Endometrium (tissue), 2 donors: Measurements from ENCODE around the gene GTF2H4.
"Not testable (repeated sequence)": the region's sequence is repeated elsewhere in the genome, so short reads cannot be mapped to it uniquely, and the experiment has no call there.

Experiments
- FAIRE-seq: peaks from 2 replicates; lab custom pipeline; 2012; peaks lifted over from hg19 to GRCh38; lab: Jason Lieb, UNC
- donor health status: control.
- donor health status: control.

GTF2H4 gene

DNA sequence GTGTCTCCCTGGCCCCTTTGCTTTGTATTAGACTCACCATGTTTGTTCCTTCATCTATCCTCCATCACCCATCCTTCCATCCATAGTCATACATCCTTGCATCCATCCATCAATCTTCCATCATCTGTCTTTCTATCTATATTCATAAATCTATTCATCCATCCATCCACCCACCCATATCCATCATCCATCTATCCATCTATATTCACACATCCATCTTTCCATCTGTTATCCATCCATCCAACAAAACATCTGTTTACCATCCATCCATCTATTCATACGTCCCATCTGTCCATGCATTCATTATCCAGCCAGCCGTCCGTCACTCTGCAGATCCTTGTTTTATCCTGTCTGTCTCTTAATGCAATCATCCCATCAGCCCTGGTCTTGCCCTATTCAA, 13.1 kb upstream of the GTF2H4 start:
- no peak for FAIRE-seq

GRCh38 chr6:30895343-30895742, 12.7 kb upstream of the GTF2H4 start:
- no peak for FAIRE-seq

GRCh38 chr6:30896541-30896940, 11.5 kb upstream of the GTF2H4 start:
- no peak for FAIRE-seq

DNA sequence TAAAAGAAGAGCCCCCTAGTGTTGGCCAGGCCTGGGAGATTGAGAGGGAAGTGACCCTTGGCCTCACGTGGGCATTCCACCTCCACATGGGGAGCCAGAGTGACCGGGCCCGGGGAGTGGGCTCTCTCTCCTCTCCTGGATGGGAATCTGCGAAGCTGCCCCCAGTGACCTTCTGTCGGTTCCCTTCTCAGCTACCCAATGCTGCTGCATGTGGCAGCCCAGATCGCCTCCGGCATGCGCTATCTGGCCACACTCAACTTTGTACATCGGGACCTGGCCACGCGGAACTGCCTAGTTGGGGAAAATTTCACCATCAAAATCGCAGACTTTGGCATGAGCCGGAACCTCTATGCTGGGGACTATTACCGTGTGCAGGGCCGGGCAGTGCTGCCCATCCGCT, 10.1 kb upstream of the GTF2H4 start:
- no peak for FAIRE-seq

- no peak for FAIRE-seq
Observed at GRCh38 chr6:30898750-30899360, 9.2 kb upstream of the GTF2H4 start.

DNA sequence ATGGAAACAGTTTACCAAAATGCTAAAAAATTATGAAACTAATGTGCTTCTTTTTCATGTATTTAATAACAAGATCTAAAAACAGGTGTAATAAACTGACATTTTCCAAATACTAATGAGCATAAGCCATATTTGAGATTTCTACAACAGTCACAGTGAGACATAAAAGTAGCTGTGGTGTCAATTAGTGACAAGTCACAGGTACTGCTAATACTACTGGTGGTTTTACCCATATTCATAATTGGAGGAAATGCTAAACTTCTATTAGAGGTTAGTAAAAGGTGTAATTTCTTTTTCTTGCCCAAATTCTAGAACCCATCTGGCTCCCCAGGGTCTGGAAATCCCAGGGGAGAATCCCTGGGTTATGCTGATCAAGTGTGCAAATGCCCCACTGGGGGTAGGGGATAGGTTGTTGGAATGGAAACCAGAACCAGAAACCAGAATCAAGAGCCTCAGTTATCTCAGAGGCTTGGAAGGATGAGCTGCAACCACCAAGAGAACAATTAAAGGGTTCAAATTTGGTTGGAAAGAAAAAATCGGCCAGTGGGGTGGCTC, 7.1 kb upstream of the GTF2H4 start:
- no peak for FAIRE-seq

DNA sequence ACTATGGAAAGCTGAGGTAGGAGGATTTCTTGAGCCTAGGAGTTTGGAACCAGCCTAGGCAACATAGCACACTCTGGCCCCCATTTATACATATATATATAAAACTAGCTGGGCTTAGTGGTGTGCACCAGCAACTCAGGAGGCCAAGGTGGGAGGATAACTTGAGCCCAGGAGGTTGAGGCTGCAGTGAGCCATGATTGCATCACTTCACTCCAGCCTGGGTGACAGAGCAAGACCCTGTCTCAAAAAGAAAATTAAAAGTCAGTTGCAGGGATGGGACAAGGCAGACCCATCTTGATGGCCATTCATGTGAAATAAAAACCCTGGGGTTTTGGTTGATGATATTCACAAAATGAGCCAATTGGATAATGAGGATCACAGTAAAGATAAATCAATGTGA, 6.6 kb upstream of the GTF2H4 start:
- FAIRE-seq = no peak

- not testable (repeated sequence) for FAIRE-seq
Observed at GRCh38 chr6:30902196-30902595, 5.8 kb upstream of the GTF2H4 start.

GRCh38 chr6:30902709-30903108, 5.3 kb upstream of the GTF2H4 start:
- no peak for FAIRE-seq

GRCh38 chr6:30903236-30903635, 4.8 kb upstream of the GTF2H4 start:
- no peak for FAIRE-seq

- FAIRE-seq = not testable (repeated sequence)
Observed at GRCh38 chr6:30907290-30907757, 683 bp upstream of the GTF2H4 start.

GRCh38 chr6:30908700-30909099, 693 bp downstream of the GTF2H4 start:
- no peak for FAIRE-seq

- FAIRE-seq = not testable (repeated sequence)
Observed at GRCh38 chr6:30910473-30910872, 2.5 kb downstream of the GTF2H4 start.

DNA sequence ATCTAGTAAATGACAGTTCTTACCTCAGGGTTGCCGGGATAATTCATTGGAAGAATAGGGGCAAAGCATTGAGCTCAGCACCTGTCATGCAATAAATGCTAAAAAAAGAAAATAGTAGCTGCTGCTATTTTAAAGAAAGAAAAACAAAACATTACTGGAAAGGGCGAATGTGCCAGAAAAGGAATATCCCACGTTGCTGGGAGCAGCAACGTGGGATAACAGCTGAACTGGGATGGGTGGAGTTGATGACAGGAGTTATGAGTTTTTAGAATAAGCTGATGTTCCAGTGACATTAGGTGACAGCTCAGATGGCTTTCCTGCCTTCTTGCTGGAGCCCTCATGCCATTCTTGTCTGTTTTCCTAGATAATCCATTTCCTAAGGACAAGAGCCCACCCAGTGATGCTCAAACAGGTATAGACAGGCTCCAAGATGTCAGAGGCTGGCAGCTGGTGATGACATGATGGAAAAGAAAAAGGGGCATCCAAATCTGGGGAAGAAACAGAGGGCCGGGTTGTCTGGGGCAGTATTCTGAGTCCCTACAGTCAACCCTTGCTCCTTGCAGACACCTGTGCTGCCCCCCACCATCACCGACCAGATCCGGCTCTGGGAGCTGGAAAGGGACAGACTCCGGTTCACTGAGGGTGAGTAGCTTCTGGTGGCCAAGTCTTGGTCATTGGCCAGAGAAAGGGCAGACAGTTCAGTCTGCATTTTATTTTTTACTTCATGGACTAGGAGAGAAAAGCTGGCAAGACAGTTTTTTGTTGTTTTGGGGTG, 4.9 kb downstream of the GTF2H4 start:
- no peak for FAIRE-seq

- no peak for FAIRE-seq
Observed at GRCh38 chr6:30913721-30914075, 5.7 kb downstream of the GTF2H4 start.

DNA sequence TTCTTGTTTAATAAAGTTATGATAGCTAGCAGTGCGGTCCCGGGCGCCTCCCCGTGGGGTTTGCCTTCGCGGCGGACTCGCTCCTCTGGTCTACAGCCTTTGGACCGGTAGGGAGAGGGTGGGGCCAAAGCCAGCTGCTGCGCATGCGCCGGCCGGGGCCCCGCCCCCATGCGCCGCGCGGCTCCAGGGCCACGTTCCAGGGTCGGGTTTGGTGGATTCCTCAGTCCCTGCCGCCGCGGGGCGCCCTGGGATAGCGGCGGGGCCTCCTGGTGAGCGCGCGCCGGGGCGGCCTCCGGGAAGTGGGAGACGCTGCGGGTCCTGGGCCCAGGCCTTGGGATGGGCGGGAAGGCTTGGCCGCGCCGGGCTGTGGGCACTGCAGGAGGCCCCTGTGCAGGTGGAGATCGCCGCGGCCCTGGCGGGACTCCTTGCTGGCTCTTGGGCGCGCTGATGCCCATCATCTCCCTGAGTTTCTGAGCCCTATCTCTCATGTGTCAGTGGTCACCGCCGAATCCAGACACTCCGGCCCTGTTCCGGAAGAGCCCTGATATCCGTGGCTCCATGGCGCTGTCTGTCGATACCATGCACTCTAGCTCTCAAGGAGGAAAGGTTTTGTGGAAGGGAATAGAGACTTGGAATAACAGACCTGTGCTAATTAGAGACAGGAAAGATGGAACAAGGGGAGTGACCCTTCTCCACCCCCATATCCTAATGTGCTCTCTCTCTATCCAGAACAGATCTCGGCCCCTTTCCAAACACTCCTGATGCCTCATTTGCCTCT, 6.3 kb downstream of the GTF2H4 start, which contains the start of gene VARS2:
TSS of gene VARS2 (plus strand) at position 163 of the 778 bp plus-strand sequence. CDS start at position 762, 599 bp downstream.
- FAIRE-seq = no peak

GRCh38 chr6:30914854-30915590, 7.0 kb downstream of the GTF2H4 start:
- FAIRE-seq = no peak

- FAIRE-seq = no peak
Observed at GRCh38 chr6:30915591-30915946, 7.6 kb downstream of the GTF2H4 start.

DNA sequence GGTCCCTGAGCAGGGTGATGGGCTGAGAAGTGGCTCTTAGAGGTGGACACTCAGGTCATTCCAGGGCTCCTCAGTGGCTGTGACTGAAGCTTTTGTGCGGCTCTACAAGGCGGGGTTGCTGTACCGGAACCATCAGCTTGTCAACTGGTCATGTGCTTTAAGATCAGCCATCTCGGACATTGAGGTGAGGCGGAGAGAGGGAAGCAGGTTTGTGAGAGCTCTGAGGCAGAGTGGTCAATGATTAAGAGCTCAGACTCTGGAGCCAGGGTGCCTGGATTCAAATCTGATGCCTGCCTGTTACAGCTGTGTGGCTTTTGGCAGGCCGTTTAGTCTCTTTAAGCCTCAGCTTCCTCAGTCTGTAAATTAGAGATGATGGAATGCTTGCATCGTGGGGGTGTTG, 9.0 kb downstream of the GTF2H4 start:
- FAIRE-seq = no peak

DNA sequence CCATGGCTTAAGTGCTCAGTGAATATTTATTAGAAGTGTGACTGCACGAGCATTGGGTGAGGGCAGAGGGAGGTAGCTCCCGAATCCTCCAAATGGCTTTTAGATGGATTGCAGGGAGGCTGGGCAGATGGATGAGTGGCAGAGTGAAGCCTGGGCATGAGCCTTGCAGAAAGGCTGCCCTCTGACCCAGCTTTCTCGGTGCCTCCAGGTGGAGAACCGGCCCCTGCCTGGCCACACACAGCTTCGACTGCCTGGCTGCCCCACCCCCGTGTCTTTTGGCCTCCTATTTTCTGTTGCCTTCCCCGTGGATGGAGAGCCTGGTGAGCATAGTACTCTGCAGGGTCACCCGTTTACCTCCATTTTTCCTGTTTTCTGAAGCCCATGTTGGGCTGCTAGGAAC, 9.5 kb downstream of the GTF2H4 start:
- FAIRE-seq = no peak

DNA sequence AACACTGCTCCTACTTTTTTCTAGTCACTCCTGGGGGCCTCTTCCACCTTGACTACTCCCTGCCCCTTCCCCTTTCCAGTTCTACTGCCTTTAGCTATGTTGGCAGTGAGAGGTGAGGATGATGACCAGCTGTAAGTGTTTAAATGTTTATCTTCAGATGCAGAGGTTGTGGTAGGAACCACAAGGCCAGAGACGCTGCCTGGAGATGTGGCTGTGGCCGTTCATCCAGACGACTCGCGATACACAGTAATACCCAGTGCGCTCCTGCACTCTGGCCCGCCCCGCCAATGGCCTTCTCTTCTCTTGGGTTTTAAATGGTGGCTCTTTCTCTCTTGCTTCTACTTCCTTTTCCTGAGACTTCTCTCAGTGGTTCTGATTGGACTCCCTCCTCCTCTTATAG, 10.7 kb downstream of the GTF2H4 start:
- no peak for FAIRE-seq

- FAIRE-seq = no peak
Observed at GRCh38 chr6:30922447-30922852, 14.4 kb downstream of the GTF2H4 start.
